ENCODE data around the gene SFXN5. TPM values are rescaled to one million over a fixed set of nuclear protein-coding genes. Genes with fewer than 3 reads are reported as not detected.

Gene SFXN5
- total RNA-seq, 1 experiment from 2014 or later, result 27.8 TPM

GRCh38 chr2:72995430-72996116 lies 75.9 kb downstream of the SFXN5 start:
- ChIA-PET CTCF (interaction anchor here (0.5 to 0.7 kb wide), 2 partner anchors 26 to 245 kb away, joined by 4 to 5 read pairs; no protein-coding TSS in a partner anchor), POLR2A (no interaction called here)
- Histone ChIP-seq H3K4me1 (ENCODE audit: control insufficient read depth, insufficient read depth, low read length) (no peaks in the 10 kb centered on the region), H3K9me3 (ENCODE audit: control insufficient read depth, insufficient read depth, low read depth, low read length) (no peaks in the 10 kb centered on the region), H3K4me3 (ENCODE audit: low read depth in 2 of 2, low read length in 2 of 2) (no peak overlapping the region), H3K36me3 (ENCODE audit: control insufficient read depth, insufficient read depth, low read length) (no peaks in the 10 kb centered on the region), H3K27ac (ENCODE audit: low read length) (no peak overlapping the region), H3K27me3 (ENCODE audit: control insufficient read depth, insufficient read depth, low read length) (no peaks in the 10 kb centered on the region)
- DNase-seq (ENCODE audit: low read depth, low spot score) (no peak), ATAC-seq (no peak)
- in situ Hi-C loops (cut with HindIII; ENCODE audit: low pct_unique_long_range_greater_than_20kb, low sequenced_read_pairs) (no loop called here), intact Hi-C loops (cut with micrococcal nuclease; ENCODE audit: unreplicated experiment) (no loop called here)
- BruUV-seq (replicated peaks), result no TSS peak
- TF ChIP-seq TCF7L2 (IDR thresholded peaks at IDR 0.05; ENCODE audit: low read depth, low read length) (no peak), POLR2AphosphoS5 (IDR thresholded peaks at IDR 0.05; ENCODE audit: low read depth, low read length) (no peak), CTCF (IDR thresholded peaks at IDR 0.05) (no peak), SIN3A (IDR thresholded peaks at IDR 0.05; ENCODE audit: borderline replicate concordance, insufficient read depth, low read depth, low read length) (no peak)
- TF ChIP-seq, protein P1, sequence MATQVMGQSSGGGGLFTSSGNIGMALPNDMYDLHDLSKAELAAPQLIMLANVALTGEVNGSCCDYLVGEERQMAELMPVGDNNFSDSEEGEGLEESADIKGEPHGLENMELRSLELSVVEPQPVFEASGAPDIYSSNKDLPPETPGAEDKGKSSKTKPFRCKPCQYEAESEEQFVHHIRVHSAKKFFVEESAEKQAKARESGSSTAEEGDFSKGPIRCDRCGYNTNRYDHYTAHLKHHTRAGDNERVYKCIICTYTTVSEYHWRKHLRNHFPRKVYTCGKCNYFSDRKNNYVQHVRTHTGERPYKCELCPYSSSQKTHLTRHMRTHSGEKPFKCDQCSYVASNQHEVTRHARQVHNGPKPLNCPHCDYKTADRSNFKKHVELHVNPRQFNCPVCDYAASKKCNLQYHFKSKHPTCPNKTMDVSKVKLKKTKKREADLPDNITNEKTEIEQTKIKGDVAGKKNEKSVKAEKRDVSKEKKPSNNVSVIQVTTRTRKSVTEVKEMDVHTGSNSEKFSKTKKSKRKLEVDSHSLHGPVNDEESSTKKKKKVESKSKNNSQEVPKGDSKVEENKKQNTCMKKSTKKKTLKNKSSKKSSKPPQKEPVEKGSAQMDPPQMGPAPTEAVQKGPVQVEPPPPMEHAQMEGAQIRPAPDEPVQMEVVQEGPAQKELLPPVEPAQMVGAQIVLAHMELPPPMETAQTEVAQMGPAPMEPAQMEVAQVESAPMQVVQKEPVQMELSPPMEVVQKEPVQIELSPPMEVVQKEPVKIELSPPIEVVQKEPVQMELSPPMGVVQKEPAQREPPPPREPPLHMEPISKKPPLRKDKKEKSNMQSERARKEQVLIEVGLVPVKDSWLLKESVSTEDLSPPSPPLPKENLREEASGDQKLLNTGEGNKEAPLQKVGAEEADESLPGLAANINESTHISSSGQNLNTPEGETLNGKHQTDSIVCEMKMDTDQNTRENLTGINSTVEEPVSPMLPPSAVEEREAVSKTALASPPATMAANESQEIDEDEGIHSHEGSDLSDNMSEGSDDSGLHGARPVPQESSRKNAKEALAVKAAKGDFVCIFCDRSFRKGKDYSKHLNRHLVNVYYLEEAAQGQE (IDR thresholded peaks at IDR 0.05; ENCODE audit: insufficient read depth in 1 of 2, low read depth in 2 of 2, low read length in 1 of 2), result no peak

GRCh38 chr2:72994991-72995380 lies 76.5 kb downstream of the SFXN5 start:
- TF ChIP-seq POLR2AphosphoS5 (IDR thresholded peaks at IDR 0.05; ENCODE audit: low read depth, low read length), result no peak
- TF ChIP-seq TCF7L2 (IDR thresholded peaks at IDR 0.05; ENCODE audit: low read depth, low read length), result no peak
- TF ChIP-seq, protein P1 (IDR thresholded peaks at IDR 0.05; ENCODE audit: insufficient read depth in 1 of 2, low read depth in 2 of 2, low read length in 1 of 2), result no peak
- no peak for TF ChIP-seq CTCF (IDR thresholded peaks at IDR 0.05)
- no peak for TF ChIP-seq SIN3A (IDR thresholded peaks at IDR 0.05; ENCODE audit: borderline replicate concordance, insufficient read depth, low read depth, low read length)
- BruUV-seq (replicated peaks), result no TSS peak
- no peak for ATAC-seq
- POLR2A ChIA-PET, result no interaction called here
- Histone ChIP-seq H3K36me3 (ENCODE audit: control insufficient read depth, insufficient read depth, low read length) (no peaks in the 10 kb centered on the region), H3K9me3 (ENCODE audit: control insufficient read depth, insufficient read depth, low read depth, low read length) (no peaks in the 10 kb centered on the region), H3K4me3 (ENCODE audit: low read depth in 2 of 2, low read length in 2 of 2) (no peak overlapping the region), H3K27ac (ENCODE audit: low read length) (no peak overlapping the region), H3K4me1 (ENCODE audit: control insufficient read depth, insufficient read depth, low read length) (no peaks in the 10 kb centered on the region), H3K27me3 (ENCODE audit: control insufficient read depth, insufficient read depth, low read length) (no peaks in the 10 kb centered on the region)
- CTCF ChIA-PET, result no interaction called here
- intact Hi-C loops (cut with micrococcal nuclease; ENCODE audit: unreplicated experiment), result loop anchor here (5.0 kb wide), 1 partner anchor 167 kb away; no protein-coding TSS in a partner anchor
- in situ Hi-C loops (cut with HindIII; ENCODE audit: low pct_unique_long_range_greater_than_20kb, low sequenced_read_pairs), result no loop called here
- DNase-seq (ENCODE audit: low read depth, low spot score), result no peak

All from Panc1 (cell line).